Nephron (organoid): Measurements from ENCODE around the gene SIM2.

Experiments
- H3K27ac Mint-ChIP-seq, 3 experiments: 2 replicates each; pipeline ENCODE4 v1.8.0; 2020; ENCODE audit warnings: mixed read lengths in 3 of 3, mild to moderate bottlenecking in 2 of 3, moderate library complexity in 1 of 3
- H3K27me3 Mint-ChIP-seq: 2 replicates; pipeline ENCODE4 v1.8.0; 2021; ENCODE audit warnings: low read depth, mild to moderate bottlenecking, moderate library complexity, mixed read lengths
- H3K36me3 Mint-ChIP-seq: 2 replicates; pipeline ENCODE4 v1.8.0; 2020; ENCODE audit warnings: low read depth, mixed read lengths
- H3K4me1 Mint-ChIP-seq: 2 replicates; pipeline ENCODE4 v1.8.0; 2020; ENCODE audit warnings: mixed read lengths
- H3K4me3 Mint-ChIP-seq, 3 experiments: 2 replicates each; pipeline ENCODE4 v1.8.0; 2020; ENCODE audit warnings: mild to moderate bottlenecking in 3 of 3, mixed read lengths in 3 of 3, moderate library complexity in 2 of 3
- H3K9me3 Mint-ChIP-seq: 2 replicates; pipeline ENCODE4 v1.8.0; 2020; ENCODE audit warnings: mixed read lengths
- TF ChIP-seq, protein P1 (sequence below), 3 experiments: fragments of 200-600 bp; sonication (generic); IDR thresholded peaks; one replicate each; pipeline ENCODE4 v1.5.0; 2021; ENCODE audit warnings: antibody characterized with exemption in 3 of 3; ENCODE audit not compliant: unreplicated experiment in 3 of 3

Gene SIM2

DNA sequence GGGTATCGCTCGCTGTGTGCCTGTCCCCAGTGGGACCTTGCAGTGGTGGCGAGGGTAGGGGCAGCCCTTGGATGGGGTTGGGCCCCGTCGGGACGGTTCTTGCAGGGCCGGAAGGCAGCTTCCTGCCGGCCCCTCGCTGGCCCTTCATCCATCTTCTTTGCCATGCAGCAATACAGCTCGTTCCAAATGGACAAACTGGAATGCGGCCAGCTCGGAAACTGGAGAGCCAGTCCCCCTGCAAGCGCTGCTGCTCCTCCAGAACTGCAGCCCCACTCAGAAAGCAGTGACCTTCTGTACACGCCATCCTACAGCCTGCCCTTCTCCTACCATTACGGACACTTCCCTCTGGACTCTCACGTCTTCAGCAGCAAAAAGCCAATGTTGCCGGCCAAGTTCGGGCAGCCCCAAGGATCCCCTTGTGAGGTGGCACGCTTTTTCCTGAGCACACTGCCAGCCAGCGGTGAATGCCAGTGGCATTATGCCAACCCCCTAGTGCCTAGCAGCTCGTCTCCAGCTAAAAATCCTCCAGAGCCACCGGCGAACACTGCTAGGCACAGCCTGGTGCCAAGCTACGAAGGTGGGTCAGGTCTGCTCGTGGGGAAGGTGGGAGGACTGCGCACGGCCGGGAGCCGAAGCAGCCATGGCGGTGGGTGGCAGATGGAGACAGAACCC lies 45.8 kb downstream of the SIM2 start:
- peak overlapping the region in 2 of 3 experiments; percentile 38 to 41 for H3K27ac Mint-ChIP-seq
- no peaks in the 10 kb centered on the region for H3K36me3 Mint-ChIP-seq
- no peaks in the 10 kb centered on the region for H3K9me3 Mint-ChIP-seq
- H3K27me3 Mint-ChIP-seq: peaks cover 58% of the 10 kb centered on the region
- TF ChIP-seq, protein P1, sequence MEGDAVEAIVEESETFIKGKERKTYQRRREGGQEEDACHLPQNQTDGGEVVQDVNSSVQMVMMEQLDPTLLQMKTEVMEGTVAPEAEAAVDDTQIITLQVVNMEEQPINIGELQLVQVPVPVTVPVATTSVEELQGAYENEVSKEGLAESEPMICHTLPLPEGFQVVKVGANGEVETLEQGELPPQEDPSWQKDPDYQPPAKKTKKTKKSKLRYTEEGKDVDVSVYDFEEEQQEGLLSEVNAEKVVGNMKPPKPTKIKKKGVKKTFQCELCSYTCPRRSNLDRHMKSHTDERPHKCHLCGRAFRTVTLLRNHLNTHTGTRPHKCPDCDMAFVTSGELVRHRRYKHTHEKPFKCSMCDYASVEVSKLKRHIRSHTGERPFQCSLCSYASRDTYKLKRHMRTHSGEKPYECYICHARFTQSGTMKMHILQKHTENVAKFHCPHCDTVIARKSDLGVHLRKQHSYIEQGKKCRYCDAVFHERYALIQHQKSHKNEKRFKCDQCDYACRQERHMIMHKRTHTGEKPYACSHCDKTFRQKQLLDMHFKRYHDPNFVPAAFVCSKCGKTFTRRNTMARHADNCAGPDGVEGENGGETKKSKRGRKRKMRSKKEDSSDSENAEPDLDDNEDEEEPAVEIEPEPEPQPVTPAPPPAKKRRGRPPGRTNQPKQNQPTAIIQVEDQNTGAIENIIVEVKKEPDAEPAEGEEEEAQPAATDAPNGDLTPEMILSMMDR (IDR thresholded peaks at IDR 0.05; ENCODE audit: unreplicated experiment in 3 of 3): no peak
- H3K4me1 Mint-ChIP-seq: peaks cover 25% of the 10 kb centered on the region
- peak overlapping the region; percentile 19 to 41 (median 21) for H3K4me3 Mint-ChIP-seq

DNA sequence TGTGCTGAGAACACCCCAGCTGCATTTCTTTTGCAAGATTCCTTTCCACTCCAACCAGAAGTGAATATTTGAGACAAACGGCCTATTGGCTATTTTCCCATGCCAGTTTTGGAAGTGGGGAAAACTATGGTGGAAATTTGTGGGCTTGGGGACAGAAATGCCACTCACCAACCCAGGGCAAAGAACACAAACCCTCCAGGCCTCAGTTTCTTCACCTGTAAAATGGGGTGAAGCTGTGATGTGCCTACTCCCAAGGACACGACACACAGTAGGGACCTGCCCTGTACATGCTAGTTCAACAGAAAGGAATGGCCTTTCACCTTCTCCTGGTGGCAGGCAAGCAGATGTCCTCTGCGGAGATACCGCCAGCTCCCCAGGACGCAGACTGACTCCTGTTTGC lies 46.5 kb downstream of the SIM2 start:
- Mint-ChIP-seq H3K4me3 (peak overlapping the region in 2 of 3 experiments; percentile 19 to 56), H3K9me3 (no peaks in the 10 kb centered on the region), H3K4me1 (peaks cover 32% of the 10 kb centered on the region), H3K27ac (no peak overlapping the region), H3K27me3 (peaks cover 66% of the 10 kb centered on the region), H3K36me3 (no peaks in the 10 kb centered on the region)
- TF ChIP-seq, protein P1 (IDR thresholded peaks at IDR 0.05; ENCODE audit: unreplicated experiment in 3 of 3): no peak

DNA sequence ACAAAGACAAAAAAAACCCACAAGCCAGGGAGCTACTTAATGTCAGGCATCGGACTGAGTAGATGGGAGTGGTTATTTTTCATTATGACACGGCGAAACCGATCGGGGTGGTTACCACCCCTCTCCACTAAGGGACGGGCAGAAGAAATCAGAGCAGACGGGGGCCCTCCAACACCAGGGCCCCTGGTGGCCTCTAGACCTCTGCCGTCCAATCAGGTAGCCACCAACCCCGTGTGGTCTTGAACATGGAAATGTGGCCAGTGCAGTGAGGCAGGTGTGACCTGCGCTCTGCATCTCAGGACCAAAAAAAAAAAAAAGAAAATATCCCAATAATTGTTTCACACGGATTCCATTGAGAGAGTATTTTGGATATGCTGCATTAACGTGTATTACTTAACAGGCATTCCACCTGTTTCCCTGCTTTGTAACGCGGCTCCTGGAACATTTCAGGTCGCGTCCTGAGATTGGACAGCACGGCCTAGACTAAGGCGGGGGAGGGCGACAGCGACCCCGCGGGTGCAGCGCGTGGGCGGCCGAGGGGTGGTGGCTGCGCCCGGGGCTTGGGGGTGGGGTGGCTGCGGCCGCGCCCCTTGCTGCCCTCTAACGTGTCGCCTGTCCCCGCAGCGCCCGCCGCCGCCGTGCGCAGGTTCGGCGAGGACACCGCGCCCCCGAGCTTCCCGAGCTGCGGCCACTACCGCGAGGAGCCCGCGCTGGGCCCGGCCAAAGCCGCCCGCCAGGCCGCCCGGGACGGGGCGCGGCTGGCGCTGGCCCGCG lies 48.3 kb downstream of the SIM2 start:
- peak overlapping the region; percentile 81 to 84 (median 83) for H3K4me3 Mint-ChIP-seq

DNA sequence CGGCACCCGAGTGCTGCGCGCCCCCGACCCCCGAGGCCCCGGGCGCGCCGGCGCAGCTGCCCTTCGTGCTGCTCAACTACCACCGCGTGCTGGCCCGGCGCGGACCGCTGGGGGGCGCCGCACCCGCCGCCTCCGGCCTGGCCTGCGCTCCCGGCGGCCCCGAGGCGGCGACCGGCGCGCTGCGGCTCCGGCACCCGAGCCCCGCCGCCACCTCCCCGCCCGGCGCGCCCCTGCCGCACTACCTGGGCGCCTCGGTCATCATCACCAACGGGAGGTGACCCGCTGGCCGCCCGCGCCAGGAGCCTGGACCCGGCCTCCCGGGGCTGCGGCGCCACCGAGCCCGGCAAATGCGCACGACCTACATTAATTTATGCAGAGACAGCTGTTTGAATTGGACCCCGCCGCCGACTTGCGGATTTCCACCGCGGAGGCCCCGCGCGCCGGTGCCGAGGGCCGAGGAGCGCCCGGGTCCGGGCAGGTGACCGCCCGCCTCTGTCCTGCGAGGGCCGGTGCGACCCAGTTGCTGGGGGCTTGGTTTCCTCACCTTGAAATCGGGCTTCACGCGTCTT lies 49.0 kb downstream of the SIM2 start:
- H3K27ac Mint-ChIP-seq: peak overlapping the region in 1 of 3 experiments; percentile 49

More for the DNA sequence above, 48.3 kb downstream of the SIM2 start:
- Mint-ChIP-seq H3K4me1 (peaks cover 36% of the 10 kb centered on the region), H3K36me3 (no peaks in the 10 kb centered on the region), H3K27ac (peak overlapping the region in 2 of 3 experiments; percentile 66 to 70), H3K9me3 (no peaks in the 10 kb centered on the region), H3K27me3 (peaks cover 69% of the 10 kb centered on the region)
- TF ChIP-seq, protein P1 (IDR thresholded peaks at IDR 0.05; ENCODE audit: unreplicated experiment in 3 of 3): no peak

DNA sequence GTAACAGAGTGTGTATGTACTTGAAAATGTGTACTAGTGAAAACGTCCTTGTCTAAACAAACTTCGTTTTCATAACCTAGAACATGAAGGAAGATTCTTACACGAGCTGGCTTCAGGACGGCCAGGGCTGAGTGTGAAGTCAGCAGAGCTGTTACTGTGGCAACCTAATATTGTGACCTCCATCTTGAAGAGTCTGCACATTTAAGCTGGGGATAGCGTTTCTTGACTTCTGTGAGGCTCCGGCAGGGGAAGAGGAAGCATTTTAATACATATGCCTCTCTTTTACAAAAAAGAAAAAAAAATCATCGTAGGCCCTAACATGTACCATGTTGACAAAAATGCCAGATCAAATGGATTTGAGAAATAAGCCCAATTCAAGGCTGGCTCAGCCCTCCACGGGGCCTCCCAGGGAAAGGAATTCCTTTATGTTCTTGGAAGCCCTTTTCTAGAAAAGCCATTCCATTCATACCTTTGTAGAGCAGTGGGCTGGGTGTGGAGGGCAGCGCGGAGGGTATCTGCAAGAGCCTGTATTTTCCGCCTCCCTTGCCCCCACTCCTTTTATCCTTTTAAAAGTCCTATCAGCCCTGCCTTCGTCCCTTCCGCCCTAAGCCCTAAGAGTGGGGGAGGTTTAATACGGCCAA lies 51.1 kb downstream of the SIM2 start:
- H3K4me3 Mint-ChIP-seq: peak overlapping the region; percentile 10 to 65 (median 55)
- H3K27ac Mint-ChIP-seq: peak overlapping the region; percentile 30 to 90 (median 55)
- TF ChIP-seq, protein P1 (IDR thresholded peaks at IDR 0.05; ENCODE audit: unreplicated experiment in 3 of 3): no peak
- peaks cover 55% of the 10 kb centered on the region for H3K27me3 Mint-ChIP-seq
- no peaks in the 10 kb centered on the region for H3K9me3 Mint-ChIP-seq
- H3K36me3 Mint-ChIP-seq: peaks cover 5% of the 10 kb centered on the region
- peaks cover 31% of the 10 kb centered on the region for H3K4me1 Mint-ChIP-seq

More for the DNA sequence above, 49.0 kb downstream of the SIM2 start:
- Mint-ChIP-seq H3K27me3 (peaks cover 67% of the 10 kb centered on the region), H3K9me3 (no peaks in the 10 kb centered on the region), H3K4me1 (peaks cover 36% of the 10 kb centered on the region), H3K36me3 (no peaks in the 10 kb centered on the region), H3K4me3 (peak overlapping the region; percentile 72 to 85 (median 81))
- TF ChIP-seq, protein P1 (IDR thresholded peaks at IDR 0.05; ENCODE audit: unreplicated experiment in 3 of 3): no peak
